ENCODE data around the gene HIVEP1. TPM values are rescaled to one million over a fixed set of nuclear protein-coding genes. Genes with fewer than 3 reads are reported as not detected.

The HIVEP1 gene
- total and polyA plus RNA-seq, 2 of the 8 experiments (the other 6 are each of a cell fraction or from before 2014, with no cell fraction given) = 22.6 to 23.1 TPM

DNA sequence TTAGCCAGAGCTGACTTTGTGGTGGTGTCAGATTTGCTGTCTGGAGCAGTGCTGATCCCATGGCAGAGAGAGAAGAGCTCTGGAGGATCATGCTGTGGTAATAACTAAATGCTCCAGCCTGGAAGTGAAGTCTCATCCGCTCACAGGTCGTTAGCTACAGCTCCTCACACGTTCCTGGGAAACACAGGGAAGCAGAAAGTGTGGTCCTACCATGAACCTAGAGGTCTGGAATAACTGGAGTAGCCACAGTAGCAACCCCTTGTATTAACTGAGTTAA lies 2.7 kb downstream of the HIVEP1 start:
- no peak overlapping the region for H3K4ac ChIP-seq (replicated peaks; ENCODE audit: insufficient read length, low read depth, low read length)
- DNase-seq (ENCODE audit: low read depth in 1 of 2, low spot score in 2 of 2) = no peak
- peaks cover 0 to 6% of the 10 kb centered on the region in 2 experiments; a peak in 3 of 4 replicates for H3K9me3 ChIP-seq (ENCODE audit: insufficient read depth in 2 of 2, low read depth in 1 of 2, low read length in 1 of 2)
- no peaks in the 10 kb centered on the region for H3K27me3 ChIP-seq (replicated peaks in 1 of 4; ENCODE audit: control insufficient read depth in 3 of 4, extremely low read depth in 1 of 4, insufficient read depth in 3 of 4, low read length in 3 of 4)
- H2AFZ ChIP-seq (ENCODE audit: low read length) = no peak overlapping the region
- H3K79me1 ChIP-seq (ENCODE audit: low read depth, low read length) = peaks cover 5% of the 10 kb centered on the region
- no peaks in the 10 kb centered on the region for H4K20me1 ChIP-seq (replicated peaks in 1 of 2; ENCODE audit: control insufficient read depth in 1 of 2, insufficient read depth in 2 of 2, low read length in 2 of 2)
- H4K5ac ChIP-seq (ENCODE audit: insufficient read length, low read depth, low read length) = no peak overlapping the region
- no peak overlapping the region for H3K18ac ChIP-seq (ENCODE audit: extremely low read depth, low read length)
- H4K8ac ChIP-seq (ENCODE audit: extremely low read depth, insufficient read depth, low read length) = no peak overlapping the region
- peaks cover 2 to 6% (median 5%) of the 10 kb centered on the region in 4 experiments; a peak in 3 of 7 replicates for H3K4me1 ChIP-seq (replicated peaks in 1 of 4; ENCODE audit: control insufficient read depth in 3 of 4, insufficient read depth in 4 of 4, low read length in 3 of 4)
- no peak overlapping the region for H2BK20ac ChIP-seq (ENCODE audit: low read length)
- no peak overlapping the region for H3K56ac ChIP-seq (replicated peaks; ENCODE audit: insufficient read length, low read depth, low read length)
- H2BK5ac ChIP-seq (ENCODE audit: low read depth, low read length) = no peak overlapping the region
- no peak overlapping the region for H3K14ac ChIP-seq (ENCODE audit: insufficient read length)
- FAIRE-seq = no peak
- POLR2A ChIA-PET (ENCODE audit: partially characterized antibody) = interaction anchor here (0.7 to 1.2 kb wide), 2 partner anchors 9 to 14 kb away, joined by 3 read pairs; no protein-coding TSS in a partner anchor
- H3K4me3 ChIP-seq (ENCODE audit: extremely low read depth in 1 of 4, insufficient read depth in 2 of 4, low read depth in 3 of 4, low read length in 4 of 4) = no peak overlapping the region
- CTCF ChIA-PET (ENCODE audit: partially characterized antibody) = interaction anchor here (1.4 to 1.7 kb wide), 2 partner anchors 59 to 360 kb away, joined by 3 to 4 read pairs; no protein-coding TSS in a partner anchor
- no peak overlapping the region for H2BK15ac ChIP-seq (ENCODE audit: low read length)
- H3K36me3 ChIP-seq (ENCODE audit: control insufficient read depth in 2 of 4, insufficient read depth in 4 of 4, low read length in 3 of 4) = peaks cover 5 to 30% (median 18%) of the 10 kb centered on the region in 4 experiments; a peak in 7 of 8 replicates
- H4K91ac ChIP-seq (replicated peaks; ENCODE audit: insufficient read length, low read length) = no peak overlapping the region
- TF ChIP-seq POLR2A (IDR thresholded peaks at IDR 0.05; ENCODE audit: control extremely low read depth in 1 of 2, low read depth in 2 of 2, low read length in 2 of 2) = peak in 1 of 2 experiments; percentile 29; a peak in 1 of 3 replicates
- TF ChIP-seq, protein P1, sequence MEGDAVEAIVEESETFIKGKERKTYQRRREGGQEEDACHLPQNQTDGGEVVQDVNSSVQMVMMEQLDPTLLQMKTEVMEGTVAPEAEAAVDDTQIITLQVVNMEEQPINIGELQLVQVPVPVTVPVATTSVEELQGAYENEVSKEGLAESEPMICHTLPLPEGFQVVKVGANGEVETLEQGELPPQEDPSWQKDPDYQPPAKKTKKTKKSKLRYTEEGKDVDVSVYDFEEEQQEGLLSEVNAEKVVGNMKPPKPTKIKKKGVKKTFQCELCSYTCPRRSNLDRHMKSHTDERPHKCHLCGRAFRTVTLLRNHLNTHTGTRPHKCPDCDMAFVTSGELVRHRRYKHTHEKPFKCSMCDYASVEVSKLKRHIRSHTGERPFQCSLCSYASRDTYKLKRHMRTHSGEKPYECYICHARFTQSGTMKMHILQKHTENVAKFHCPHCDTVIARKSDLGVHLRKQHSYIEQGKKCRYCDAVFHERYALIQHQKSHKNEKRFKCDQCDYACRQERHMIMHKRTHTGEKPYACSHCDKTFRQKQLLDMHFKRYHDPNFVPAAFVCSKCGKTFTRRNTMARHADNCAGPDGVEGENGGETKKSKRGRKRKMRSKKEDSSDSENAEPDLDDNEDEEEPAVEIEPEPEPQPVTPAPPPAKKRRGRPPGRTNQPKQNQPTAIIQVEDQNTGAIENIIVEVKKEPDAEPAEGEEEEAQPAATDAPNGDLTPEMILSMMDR (IDR thresholded peaks at IDR 0.05; ENCODE audit: control extremely low read depth in 1 of 3, insufficient read depth in 1 of 3, low read depth in 1 of 3, low read length in 3 of 3) = no peak
- WGBS, 2 experiments (ENCODE audit: extremely low coverage in 1 of 2, insufficient coverage in 1 of 2, insufficient read length in 1 of 2, insufficient replicate concordance in 2 of 2, low coverage in 1 of 2, low lambda C conversion rate in 2 of 2, missing lambda C conversion rate in 1 of 2) = 83% methylated on average over 3 of the region's 3 CpGs; no CpG with 5 or more reads in 1 of the 2 experiments
- peaks cover 6% of the 10 kb centered on the region for H3K23me2 ChIP-seq (ENCODE audit: low read depth, low read length)
- no peak overlapping the region for H2AK5ac ChIP-seq (ENCODE audit: low read depth, low read length)
- peaks cover 19 to 59% of the 10 kb centered on the region in 2 experiments for H3K79me2 ChIP-seq (ENCODE audit: control insufficient read depth in 1 of 2, insufficient read depth in 2 of 2, low read length in 2 of 2)
- no peak overlapping the region for H2BK12ac ChIP-seq (ENCODE audit: low read depth, low read length)
- H3K9ac ChIP-seq (replicated peaks in 1 of 4; ENCODE audit: extremely low read depth in 1 of 4, low read depth in 3 of 4, low read length in 3 of 4) = no peak overlapping the region
- H3K23ac ChIP-seq (ENCODE audit: insufficient read length) = no peak overlapping the region
- no peak overlapping the region for H2BK120ac ChIP-seq (replicated peaks; ENCODE audit: low read depth, low read length)
- no peak overlapping the region for H3K27ac ChIP-seq (ENCODE audit: low read depth, low read length)
- H3K4me2 ChIP-seq (ENCODE audit: insufficient read depth in 1 of 2, low read depth in 2 of 2, low read length in 2 of 2) = no peak overlapping the region
